Naive thymus-derived CD4-positive, alpha-beta T cell (primary cell): Measurements from ENCODE around the gene CD164L2. TPM values are rescaled to one million over a fixed set of nuclear protein-coding genes. Genes with fewer than 3 reads are reported as not detected.
A peak's percentile ranks its signal among the peaks of the same experiment; 100 is the strongest.
"Not testable (repeated sequence)": the region's sequence is repeated elsewhere in the genome, so short reads cannot be mapped to it uniquely, and the experiment has no call there.

Source experiments
- ATAC-seq: fragments of 150-1000 bp; cut with Tn5 transposase; 2 replicates; pipeline ENCODE4 v1.10.0; 2021; ENCODE audit warnings: mild to moderate bottlenecking, moderate library complexity
- CTCF ChIA-PET: fragments of 350-600 bp; sonication (Branson Sonifier 250); formaldehyde crosslinking; loops from one replicate; lab custom pipeline; 2021; ENCODE audit warnings: antibody characterized with exemption; lab: Charles Lee
- POLR2A ChIA-PET: fragments of 350-600 bp; sonication (Branson Sonifier 250); formaldehyde crosslinking; loops from one replicate; lab custom pipeline; 2021; ENCODE audit warnings: antibody characterized with exemption, inconsistent platforms; lab: Charles Lee
- DNase-seq, 9 donors: peaks; one replicate each; pipeline versions ENCODE4 v3.0.0 to v3.0.0-alpha.2; 2020 to 2022; ENCODE audit warnings: mixed read lengths in 1 of 9
- H3K27ac ChIP-seq: one replicate; pipeline ENCODE4 v1.7.0; 2013; ENCODE audit warnings: mild to moderate bottlenecking, low read depth, low read length, moderate library complexity
- H3K27me3 ChIP-seq, 2 donors: one replicate each; pipeline ENCODE4 v1.7.0; 2013; ENCODE audit warnings: low read length in 2 of 2, mild to moderate bottlenecking in 2 of 2, moderate library complexity in 2 of 2; ENCODE audit not compliant: control insufficient read depth in 2 of 2, insufficient read depth in 2 of 2
- H3K36me3 ChIP-seq, 3 experiments: 1 replicate in 2 of 3; 2 replicates in 1 of 3; pipeline ENCODE4 v1.7.0; 2013; ENCODE audit warnings: low read length in 3 of 3, mild to moderate bottlenecking in 3 of 3, moderate library complexity in 1 of 3; ENCODE audit not compliant: insufficient read depth in 3 of 3, control insufficient read depth in 2 of 3
- H3K4me1 ChIP-seq, 2 donors: one replicate each; pipeline ENCODE4 v1.7.0; 2013; ENCODE audit warnings: low read length in 2 of 2, mild to moderate bottlenecking in 2 of 2, moderate library complexity in 1 of 2; ENCODE audit not compliant: control insufficient read depth in 2 of 2, insufficient read depth in 2 of 2
- H3K4me3 ChIP-seq: 2 replicates; pipeline ENCODE4 v1.7.0; 2013; ENCODE audit warnings: mild to moderate bottlenecking, low read length
- H3K9me3 ChIP-seq, 3 experiments: 1 replicate in 2 of 3; 2 replicates in 1 of 3; pipeline ENCODE4 v1.7.0; 2013; ENCODE audit warnings: low read length in 3 of 3; ENCODE audit not compliant: control insufficient read depth in 2 of 3
- H3K27ac Mint-ChIP-seq, 9 donors: one replicate each; pipeline ENCODE4 v1.8.0; 2020 to 2022; ENCODE audit warnings: mixed read lengths in 9 of 9, mild to moderate bottlenecking in 8 of 9, moderate library complexity in 5 of 9, inconsistent platforms in 2 of 9
- H3K27me3 Mint-ChIP-seq, 5 donors: one replicate each; pipeline ENCODE4 v1.8.0; 2021 to 2022; ENCODE audit warnings: mixed read lengths in 5 of 5, mild to moderate bottlenecking in 1 of 5
- H3K36me3 Mint-ChIP-seq, 5 donors: one replicate each; pipeline ENCODE4 v1.8.0; 2020 to 2022; ENCODE audit warnings: mixed read lengths in 5 of 5, mild to moderate bottlenecking in 3 of 5, inconsistent platforms in 1 of 5
- H3K4me1 Mint-ChIP-seq, 7 donors: one replicate each; pipeline ENCODE4 v1.8.0; 2020 to 2022; ENCODE audit warnings: mixed read lengths in 7 of 7, mild to moderate bottlenecking in 3 of 7, inconsistent platforms in 1 of 7
- H3K4me3 Mint-ChIP-seq, 10 donors: one replicate each; pipeline ENCODE4 v1.8.0; 2020 to 2022; ENCODE audit warnings: mild to moderate bottlenecking in 10 of 10, mixed read lengths in 10 of 10, moderate library complexity in 6 of 10, inconsistent platforms in 2 of 10
- H3K9me3 Mint-ChIP-seq, 11 donors: one replicate each; pipeline ENCODE4 v1.8.0; 2020 to 2022; ENCODE audit warnings: mixed read lengths in 11 of 11, mild to moderate bottlenecking in 4 of 11, inconsistent platforms in 1 of 11, moderate library complexity in 1 of 11
- intact Hi-C, 2 donors: fragments of 100-400 bp; cut with micrococcal nuclease; formaldehyde crosslinking; loops; one replicate each; pipeline ENCODE4 v1.15.1; 2023
- polyA plus RNA-seq, 2 donors: library from polyadenylated mRNA; unstranded; fragments of 300-500 nt; fragmentation: Illumina TruSeq; gene quantifications; one replicate each; pipeline ENCODE4 v1.2.3, GENCODE V29; 2021
- total RNA-seq, 6 experiments: library from RNA in 5 of 6; stranded (reverse) in 5 of 6; gene quantifications; 1 replicate in 5 of 6; 2 replicates in 1 of 6; pipeline ENCODE4 v1.2.3 and lab custom pipeline; 2021 to 2026

The CD164L2 gene
- total and polyA plus RNA-seq, 7 experiments from 2014 or later, result 0.24 TPM; not detected in 6

DNA sequence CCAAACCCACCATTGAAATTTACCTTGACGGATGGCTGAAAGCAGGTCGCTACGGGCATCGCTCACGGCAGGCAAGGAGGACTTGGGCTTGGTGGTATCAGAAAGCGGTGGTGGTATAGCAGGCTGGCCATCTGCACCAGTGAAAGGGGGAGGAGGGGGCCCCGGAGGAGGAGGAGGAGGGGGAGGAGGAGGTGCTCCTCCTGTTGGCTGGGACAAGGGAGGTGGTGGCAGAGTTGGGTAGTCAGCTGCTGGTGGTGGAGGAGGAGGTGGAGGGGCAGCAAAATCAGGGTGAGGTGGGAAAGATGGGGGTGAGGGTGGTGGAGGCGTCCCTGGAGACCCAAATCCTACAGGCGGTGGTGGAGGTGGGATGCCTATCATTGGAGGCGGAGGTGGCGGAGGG, 26.5 kb upstream of the CD164L2 start:
- intact Hi-C loops, result no loop called here
- POLR2A ChIA-PET, result no interaction called here
- peak overlapping the region in 3 of 9 donors; percentile 20 to 63 (median 56) for H3K27ac Mint-ChIP-seq
- no peak overlapping the region for H3K4me3 Mint-ChIP-seq
- H3K4me3 ChIP-seq, result no peak overlapping the region
- H3K9me3 ChIP-seq, result no peaks in the 10 kb centered on the region
- CTCF ChIA-PET, result no interaction called here
- no peaks in the 10 kb centered on the region for H3K27me3 Mint-ChIP-seq
- no peaks in the 10 kb centered on the region for H3K27me3 ChIP-seq
- H3K4me1 Mint-ChIP-seq, result peaks cover 0 to 6% (median 0%) of the 10 kb centered on the region in 7 donors
- H3K36me3 ChIP-seq, result peaks cover 34 to 85% (median 35%) of the 10 kb centered on the region in 3 experiments
- H3K9me3 Mint-ChIP-seq, result peaks cover 0 to 1% (median 0%) of the 10 kb centered on the region in 11 donors
- no peak overlapping the region for H3K27ac ChIP-seq
- ATAC-seq (no peak), DNase-seq (no peak)
- no peaks in the 10 kb centered on the region for H3K4me1 ChIP-seq
- peaks cover 13 to 45% (median 23%) of the 10 kb centered on the region in 5 donors for H3K36me3 Mint-ChIP-seq

DNA sequence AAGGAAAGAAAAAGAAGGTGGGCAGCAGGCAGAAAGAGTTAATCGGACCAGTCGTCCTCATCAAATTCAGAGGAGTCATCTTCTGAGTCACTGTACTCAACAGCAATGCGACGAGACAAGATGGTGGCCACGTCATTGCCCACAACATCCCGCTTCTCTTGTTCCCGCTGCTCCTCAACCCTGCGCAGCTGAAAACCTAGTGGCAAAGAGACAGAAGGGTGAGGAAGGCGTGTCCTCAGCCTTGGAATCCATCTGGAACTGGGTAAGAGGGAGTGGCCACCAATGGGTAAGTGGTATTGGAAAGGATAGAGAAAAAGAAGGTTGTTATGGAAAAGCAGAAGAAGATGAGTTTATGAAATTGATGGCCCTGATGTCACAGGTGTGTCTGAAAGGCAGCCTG, 25.0 kb upstream of the CD164L2 start:
- no peaks in the 10 kb centered on the region for H3K9me3 ChIP-seq
- H3K4me1 Mint-ChIP-seq, result peaks cover 12 to 17% (median 15%) of the 10 kb centered on the region in 7 donors
- POLR2A ChIA-PET, result interaction anchor here (1.9 kb wide), 1 partner anchor 8 kb away, joined by 4 read pairs; no protein-coding TSS in a partner anchor
- no peak overlapping the region for H3K4me3 ChIP-seq
- H3K4me3 Mint-ChIP-seq, result no peak overlapping the region
- H3K27ac ChIP-seq, result no peak overlapping the region
- peaks cover 29 to 71% (median 29%) of the 10 kb centered on the region in 3 experiments for H3K36me3 ChIP-seq
- peaks cover 4 to 31% (median 20%) of the 10 kb centered on the region in 5 donors for H3K36me3 Mint-ChIP-seq
- H3K27me3 ChIP-seq, result no peaks in the 10 kb centered on the region
- H3K27ac Mint-ChIP-seq, result peak overlapping the region in 5 of 9 donors; percentile 20 to 59 (median 51)
- no peaks in the 10 kb centered on the region for H3K27me3 Mint-ChIP-seq
- DNase-seq (no peak), ATAC-seq (no peak)
- H3K4me1 ChIP-seq, result peaks cover 0 to 8% of the 10 kb centered on the region in 2 donors
- intact Hi-C loops, result no loop called here
- CTCF ChIA-PET, result no interaction called here
- peaks cover 0 to 1% (median 0%) of the 10 kb centered on the region in 11 donors for H3K9me3 Mint-ChIP-seq

DNA sequence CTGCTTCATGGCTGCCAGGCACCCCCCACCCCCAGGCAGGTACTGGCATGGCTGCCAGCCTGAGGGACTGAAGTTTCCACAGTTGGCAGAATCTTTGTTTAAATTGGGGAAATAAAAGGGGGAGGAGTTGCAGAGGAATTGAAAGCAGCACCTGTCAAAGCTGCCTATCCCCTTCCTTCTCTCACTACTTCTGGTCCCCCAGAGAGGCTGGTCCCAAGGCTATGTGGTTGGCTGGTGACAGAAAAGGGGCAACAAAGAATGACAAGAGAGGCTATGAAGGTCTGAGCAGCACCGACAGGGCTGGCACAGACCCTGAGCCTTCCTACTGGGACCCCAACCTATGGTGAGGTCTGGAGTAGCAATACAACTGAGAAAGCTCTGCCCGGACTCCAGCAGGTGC, 23.7 kb upstream of the CD164L2 start:
- H3K27ac ChIP-seq, DNase-seq, intact Hi-C loops, H3K4me3 ChIP-seq, H3K9me3 ChIP-seq, H3K4me3 Mint-ChIP-seq, H3K27me3 ChIP-seq, H3K27me3 Mint-ChIP-seq, ATAC-seq, H3K9me3 Mint-ChIP-seq: not testable (repeated sequence)
- ChIA-PET CTCF (interaction anchor here (0.6 to 1.0 kb wide), 2 partner anchors 200 to 202 kb away, joined by 3 read pairs; no protein-coding TSS in a partner anchor), POLR2A (interaction anchor here (1.9 kb wide), 1 partner anchor 10 kb away, joined by 4 read pairs; no protein-coding TSS in a partner anchor)
- peaks cover 12 to 26% (median 25%) of the 10 kb centered on the region in 7 donors for H3K4me1 Mint-ChIP-seq
- H3K27ac Mint-ChIP-seq, result peak overlapping the region in 2 of 9 donors; percentile 48 to 63
- H3K36me3 Mint-ChIP-seq, result peaks cover 4 to 22% (median 14%) of the 10 kb centered on the region in 5 donors
- Histone ChIP-seq H3K36me3 (peaks cover 16 to 57% (median 20%) of the 10 kb centered on the region in 3 experiments), H3K4me1 (peaks cover 0 to 17% of the 10 kb centered on the region in 2 donors)

- H3K9me3 ChIP-seq, result no peaks in the 10 kb centered on the region
- H3K4me3 ChIP-seq, result no peak overlapping the region
- DNase-seq, result no peak
- no peak overlapping the region for H3K27ac ChIP-seq
- POLR2A ChIA-PET, result interaction anchor here (1.9 kb wide), 1 partner anchor 10 kb away, joined by 4 read pairs; no protein-coding TSS in a partner anchor
- no peaks in the 10 kb centered on the region for H3K27me3 ChIP-seq
- CTCF ChIA-PET, result interaction anchor here (0.6 to 1.0 kb wide), 2 partner anchors 201 to 203 kb away, joined by 3 read pairs; no protein-coding TSS in a partner anchor
- H3K27ac Mint-ChIP-seq, result peak overlapping the region in 4 of 9 donors; percentile 9 to 65 (median 46)
- no peaks in the 10 kb centered on the region for H3K27me3 Mint-ChIP-seq
- peaks cover 12 to 30% (median 29%) of the 10 kb centered on the region in 7 donors for H3K4me1 Mint-ChIP-seq
- intact Hi-C loops, result no loop called here
- no peak for ATAC-seq
- peaks cover 0 to 17% of the 10 kb centered on the region in 2 donors for H3K4me1 ChIP-seq
- H3K36me3 ChIP-seq, result peaks cover 16 to 55% (median 19%) of the 10 kb centered on the region in 3 experiments
- H3K4me3 Mint-ChIP-seq, result no peak overlapping the region
- H3K36me3 Mint-ChIP-seq, result peaks cover 4 to 21% (median 13%) of the 10 kb centered on the region in 5 donors
- H3K9me3 Mint-ChIP-seq, result peaks cover 0 to 1% (median 0%) of the 10 kb centered on the region in 11 donors
Observed at GRCh38 chr1:27406362-27406680, 23.2 kb upstream of the CD164L2 start.

GRCh38 chr1:27405598-27406361, 22.6 kb upstream of the CD164L2 start:
- H3K27ac ChIP-seq, result peak overlapping the region; percentile 27
- POLR2A ChIA-PET, result interaction anchor here (1.9 kb wide), 1 partner anchor 11 kb away, joined by 4 read pairs; no protein-coding TSS in a partner anchor
- CTCF ChIA-PET, result interaction anchor here (0.9 to 1.2 kb wide), 4 partner anchors 31 to 257 kb away, joined by 3 to 5 read pairs (median 3); partner anchors contain the start of gene AHDC1

DNA sequence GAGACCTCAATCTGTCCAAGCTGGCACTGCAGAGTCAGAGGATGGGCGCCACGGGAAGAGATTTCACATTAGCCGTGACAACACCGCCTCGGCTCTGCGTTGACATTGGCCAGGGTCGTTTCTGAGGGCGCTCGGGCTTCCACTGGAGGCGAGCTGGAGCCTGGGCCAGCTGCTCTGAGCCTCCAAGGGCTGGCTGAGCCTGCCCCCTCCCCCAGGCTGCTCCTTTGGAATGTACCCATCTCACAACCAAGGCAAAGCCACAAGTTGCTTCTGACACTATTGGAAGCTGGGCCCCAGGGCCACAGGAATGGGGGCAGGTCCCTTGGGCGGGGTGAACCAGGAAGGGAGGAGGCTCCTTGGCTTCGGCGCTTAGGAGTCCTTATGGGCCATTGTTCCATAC, 21.9 kb upstream of the CD164L2 start:
- DNase-seq, result no peak
- Mint-ChIP-seq H3K27ac (peak overlapping the region in 2 of 9 donors; percentile 51 to 74), H3K9me3 (peaks cover 0 to 1% (median 0%) of the 10 kb centered on the region in 11 donors), H3K27me3 (no peaks in the 10 kb centered on the region), H3K4me3 (no peak overlapping the region), H3K4me1 (peaks cover 12 to 37% (median 31%) of the 10 kb centered on the region in 7 donors), H3K36me3 (peaks cover under 1 to 14% (median 7%) of the 10 kb centered on the region in 5 donors)
- intact Hi-C loops, result no loop called here
- no peak overlapping the region for H3K27ac ChIP-seq
- H3K4me1 ChIP-seq, result peaks cover 0 to 17% of the 10 kb centered on the region in 2 donors
- no peaks in the 10 kb centered on the region for H3K9me3 ChIP-seq
- ChIA-PET POLR2A (no interaction called here), CTCF (interaction anchor here (0.9 to 1.2 kb wide), 4 partner anchors 32 to 258 kb away, joined by 3 to 5 read pairs (median 3); partner anchors contain the start of gene AHDC1)
- no peak for ATAC-seq
- no peak overlapping the region for H3K4me3 ChIP-seq
- peaks cover 9 to 42% (median 13%) of the 10 kb centered on the region in 3 experiments for H3K36me3 ChIP-seq
- H3K27me3 ChIP-seq, result no peaks in the 10 kb centered on the region

More at GRCh38 chr1:27405598-27406361, 22.6 kb upstream of the CD164L2 start:
- peaks cover 12 to 49% (median 19%) of the 10 kb centered on the region in 3 experiments for H3K36me3 ChIP-seq
- Mint-ChIP-seq H3K27ac (peak overlapping the region in 4 of 9 donors; percentile 34 to 76 (median 66)), H3K4me1 (peaks cover 12 to 32% (median 30%) of the 10 kb centered on the region in 7 donors), H3K36me3 (peaks cover 4 to 16% (median 7%) of the 10 kb centered on the region in 5 donors)
- ATAC-seq, H3K9me3 ChIP-seq, H3K27me3 Mint-ChIP-seq, H3K9me3 Mint-ChIP-seq, DNase-seq, H3K27me3 ChIP-seq, H3K4me3 Mint-ChIP-seq, H3K4me3 ChIP-seq, intact Hi-C loops: not testable (repeated sequence)
- peaks cover 0 to 17% of the 10 kb centered on the region in 2 donors for H3K4me1 ChIP-seq
